ENCODE measurements around the gene FAF2.
"Not testable (repeated sequence)": the region's sequence is repeated elsewhere in the genome, so short reads cannot be mapped to it uniquely, and the experiment has no call there.

Gene FAF2

GRCh38 chr5:176471098-176471497 is 22.9 kb downstream of the FAF2 start:
- Histone ChIP-seq H3K9ac (ENCODE audit: low read length) (no peak overlapping the region), H3K4me1 (ENCODE audit: control insufficient read depth, insufficient read depth, low read length) (peaks cover 5% of the 10 kb centered on the region), H3K9me3 (ENCODE audit: control insufficient read depth, low read length) (no peaks in the 10 kb centered on the region), H3K4me3 (ENCODE audit: low read length) (no peak overlapping the region), H3K36me3 (ENCODE audit: control insufficient read depth, insufficient read depth, low read length) (no peaks in the 10 kb centered on the region), H3K27me3 (ENCODE audit: control insufficient read depth, insufficient read depth, low read length) (no peaks in the 10 kb centered on the region)

- no peak overlapping the region for H3K4me3 ChIP-seq (ENCODE audit: low read length)
These were observed 25.3 kb downstream of the FAF2 start for GRCh38 chr5:176473335-176474006.

GRCh38 chr5:176474476-176474875 is 26.3 kb downstream of the FAF2 start:
- Histone ChIP-seq H3K36me3 (ENCODE audit: control insufficient read depth, insufficient read depth, low read length) (no peaks in the 10 kb centered on the region), H3K9ac (ENCODE audit: low read length) (no peak overlapping the region), H3K4me3 (ENCODE audit: low read length) (no peak overlapping the region), H3K9me3 (ENCODE audit: control insufficient read depth, low read length) (no peaks in the 10 kb centered on the region), H3K27me3 (ENCODE audit: control insufficient read depth, insufficient read depth, low read length) (no peaks in the 10 kb centered on the region), H3K4me1 (ENCODE audit: control insufficient read depth, insufficient read depth, low read length) (no peaks in the 10 kb centered on the region)

More at GRCh38 chr5:176473335-176474006, 25.3 kb downstream of the FAF2 start:
- Histone ChIP-seq H3K36me3 (ENCODE audit: control insufficient read depth, insufficient read depth, low read length) (no peaks in the 10 kb centered on the region), H3K4me1 (ENCODE audit: control insufficient read depth, insufficient read depth, low read length) (no peaks in the 10 kb centered on the region), H3K9me3 (ENCODE audit: control insufficient read depth, low read length) (no peaks in the 10 kb centered on the region), H3K27me3 (ENCODE audit: control insufficient read depth, insufficient read depth, low read length) (no peaks in the 10 kb centered on the region), H3K9ac (ENCODE audit: low read length) (no peak overlapping the region)

GRCh38 chr5:176481711-176482110 is 33.5 kb downstream of the FAF2 start:
- H3K4me1 ChIP-seq (ENCODE audit: control insufficient read depth, insufficient read depth, low read length), result no peaks in the 10 kb centered on the region
- no peaks in the 10 kb centered on the region for H3K36me3 ChIP-seq (ENCODE audit: control insufficient read depth, insufficient read depth, low read length)
- H3K9ac ChIP-seq (ENCODE audit: low read length), result no peak overlapping the region
- no peaks in the 10 kb centered on the region for H3K9me3 ChIP-seq (ENCODE audit: control insufficient read depth, low read length)
- H3K27me3 ChIP-seq (ENCODE audit: control insufficient read depth, insufficient read depth, low read length), result no peaks in the 10 kb centered on the region
- H3K4me3 ChIP-seq (ENCODE audit: low read length), result no peak overlapping the region

- no peaks in the 10 kb centered on the region for H3K9me3 ChIP-seq (ENCODE audit: control insufficient read depth, low read length)
- no peaks in the 10 kb centered on the region for H3K36me3 ChIP-seq (ENCODE audit: control insufficient read depth, insufficient read depth, low read length)
These were observed 37.0 kb downstream of the FAF2 start for GRCh38 chr5:176485176-176485575.

GRCh38 chr5:176486189-176486757 is 38.1 kb downstream of the FAF2 start:
- H3K4me1 ChIP-seq (ENCODE audit: control insufficient read depth, insufficient read depth, low read length), result no peaks in the 10 kb centered on the region
- H3K27me3 ChIP-seq (ENCODE audit: control insufficient read depth, insufficient read depth, low read length), result no peaks in the 10 kb centered on the region
- H3K9ac ChIP-seq (ENCODE audit: low read length), result no peak overlapping the region
- no peaks in the 10 kb centered on the region for H3K9me3 ChIP-seq (ENCODE audit: control insufficient read depth, low read length)
- no peak overlapping the region for H3K4me3 ChIP-seq (ENCODE audit: low read length)
- no peaks in the 10 kb centered on the region for H3K36me3 ChIP-seq (ENCODE audit: control insufficient read depth, insufficient read depth, low read length)

More at GRCh38 chr5:176485176-176485575, 37.0 kb downstream of the FAF2 start:
- H3K9ac ChIP-seq (ENCODE audit: low read length), result no peak overlapping the region
- no peaks in the 10 kb centered on the region for H3K4me1 ChIP-seq (ENCODE audit: control insufficient read depth, insufficient read depth, low read length)
- H3K27me3 ChIP-seq (ENCODE audit: control insufficient read depth, insufficient read depth, low read length), result no peaks in the 10 kb centered on the region
- H3K4me3 ChIP-seq (ENCODE audit: low read length), result no peak overlapping the region

- H3K9ac ChIP-seq (ENCODE audit: low read length); H3K36me3 ChIP-seq (ENCODE audit: control insufficient read depth, insufficient read depth, low read length); H3K27me3 ChIP-seq (ENCODE audit: control insufficient read depth, insufficient read depth, low read length); H3K9me3 ChIP-seq (ENCODE audit: control insufficient read depth, low read length); H3K4me3 ChIP-seq (ENCODE audit: low read length); H3K4me1 ChIP-seq (ENCODE audit: control insufficient read depth, insufficient read depth, low read length): not testable (repeated sequence)
These were observed 39.0 kb downstream of the FAF2 start for GRCh38 chr5:176487160-176487559.

- Histone ChIP-seq H3K4me1 (ENCODE audit: control insufficient read depth, insufficient read depth, low read length) (no peaks in the 10 kb centered on the region), H3K4me3 (ENCODE audit: low read length) (no peak overlapping the region), H3K36me3 (ENCODE audit: control insufficient read depth, insufficient read depth, low read length) (no peaks in the 10 kb centered on the region), H3K27me3 (ENCODE audit: control insufficient read depth, insufficient read depth, low read length) (no peaks in the 10 kb centered on the region), H3K9me3 (ENCODE audit: control insufficient read depth, low read length) (no peaks in the 10 kb centered on the region), H3K9ac (ENCODE audit: low read length) (no peak overlapping the region)
These were observed 40.9 kb downstream of the FAF2 start for GRCh38 chr5:176489077-176489476.

GRCh38 chr5:176490301-176490700 is 42.1 kb downstream of the FAF2 start:
- H3K9me3 ChIP-seq (ENCODE audit: control insufficient read depth, low read length), result no peaks in the 10 kb centered on the region
- H3K9ac ChIP-seq (ENCODE audit: low read length), result no peak overlapping the region
- H3K27me3 ChIP-seq (ENCODE audit: control insufficient read depth, insufficient read depth, low read length), result no peaks in the 10 kb centered on the region
- no peaks in the 10 kb centered on the region for H3K36me3 ChIP-seq (ENCODE audit: control insufficient read depth, insufficient read depth, low read length)
- H3K4me3 ChIP-seq (ENCODE audit: low read length), result no peak overlapping the region
- no peaks in the 10 kb centered on the region for H3K4me1 ChIP-seq (ENCODE audit: control insufficient read depth, insufficient read depth, low read length)

- Histone ChIP-seq H3K9ac (ENCODE audit: low read length) (no peak overlapping the region), H3K9me3 (ENCODE audit: control insufficient read depth, low read length) (no peaks in the 10 kb centered on the region), H3K4me3 (ENCODE audit: low read length) (no peak overlapping the region), H3K4me1 (ENCODE audit: control insufficient read depth, insufficient read depth, low read length) (no peaks in the 10 kb centered on the region), H3K27me3 (ENCODE audit: control insufficient read depth, insufficient read depth, low read length) (no peaks in the 10 kb centered on the region), H3K36me3 (ENCODE audit: control insufficient read depth, insufficient read depth, low read length) (peaks cover 2% of the 10 kb centered on the region)
These were observed 42.9 kb downstream of the FAF2 start for GRCh38 chr5:176491101-176491502.

GRCh38 chr5:176491901-176492300 is 43.7 kb downstream of the FAF2 start:
- Histone ChIP-seq H3K36me3 (ENCODE audit: control insufficient read depth, insufficient read depth, low read length) (peaks cover 10% of the 10 kb centered on the region), H3K27me3 (ENCODE audit: control insufficient read depth, insufficient read depth, low read length) (no peaks in the 10 kb centered on the region), H3K9me3 (ENCODE audit: control insufficient read depth, low read length) (no peaks in the 10 kb centered on the region), H3K9ac (ENCODE audit: low read length) (no peak overlapping the region), H3K4me3 (ENCODE audit: low read length) (no peak overlapping the region), H3K4me1 (ENCODE audit: control insufficient read depth, insufficient read depth, low read length) (no peaks in the 10 kb centered on the region)

GRCh38 chr5:176492431-176492830 is 44.2 kb downstream of the FAF2 start:
- no peak overlapping the region for H3K9ac ChIP-seq (ENCODE audit: low read length)
- H3K36me3 ChIP-seq (ENCODE audit: control insufficient read depth, insufficient read depth, low read length), result peaks cover 10% of the 10 kb centered on the region
- H3K4me1 ChIP-seq (ENCODE audit: control insufficient read depth, insufficient read depth, low read length), result no peaks in the 10 kb centered on the region
- no peaks in the 10 kb centered on the region for H3K9me3 ChIP-seq (ENCODE audit: control insufficient read depth, low read length)
- no peak overlapping the region for H3K4me3 ChIP-seq (ENCODE audit: low read length)
- no peaks in the 10 kb centered on the region for H3K27me3 ChIP-seq (ENCODE audit: control insufficient read depth, insufficient read depth, low read length)

Data from mucosa of stomach (tissue), 1 donor.